Activated naive CD4-positive, alpha-beta T cell treated with anti-CD3 and anti-CD28 coated beads for 36 hours (primary cell): ENCODE measurements around the gene RGS12. TPM values are rescaled to one million over a fixed set of nuclear protein-coding genes. Genes with fewer than 3 reads are reported as not detected.
"Not testable (repeated sequence)": the region's sequence is repeated elsewhere in the genome, so short reads cannot be mapped to it uniquely, and the experiment has no call there.

Source experiments
- CTCF ChIA-PET: fragments of 350-600 bp; sonication (Branson Sonifier 250); formaldehyde crosslinking; loops from one replicate; lab custom pipeline; 2021; ENCODE audit warnings: antibody characterized with exemption; lab: Charles Lee
- DNase-seq: peaks from one replicate; pipeline ENCODE4 v3.0.0-alpha.2; 2020
- H3K27ac Mint-ChIP-seq: one replicate; pipeline ENCODE4 v1.8.0; 2021; ENCODE audit warnings: mild to moderate bottlenecking, mixed read lengths
- H3K27me3 Mint-ChIP-seq: one replicate; pipeline ENCODE4 v1.8.0; 2021; ENCODE audit warnings: low read depth, mixed read lengths
- H3K36me3 Mint-ChIP-seq: one replicate; pipeline ENCODE4 v1.8.0; 2021; ENCODE audit warnings: low read depth, mixed read lengths
- H3K4me1 Mint-ChIP-seq: one replicate; pipeline ENCODE4 v1.8.0; 2021; ENCODE audit warnings: low read depth, mixed read lengths
- H3K4me3 Mint-ChIP-seq: one replicate; pipeline ENCODE4 v1.8.0; 2021; ENCODE audit warnings: mild to moderate bottlenecking, moderate library complexity, mixed read lengths
- H3K9me3 Mint-ChIP-seq: one replicate; pipeline ENCODE4 v1.8.0; 2021; ENCODE audit warnings: mixed read lengths
- intact Hi-C: fragments of 100-400 bp; cut with micrococcal nuclease; formaldehyde crosslinking; loops from one replicate; pipeline ENCODE4 v1.15.1; 2023
- total RNA-seq, 2 experiments: library from RNA; stranded (reverse); gene quantifications; one replicate each; pipeline ENCODE4 v1.2.3, GENCODE V29; 2021

Gene RGS12
- total RNA-seq, 2 experiments from 2014 or later = 8.7 to 8.9 TPM

DNA sequence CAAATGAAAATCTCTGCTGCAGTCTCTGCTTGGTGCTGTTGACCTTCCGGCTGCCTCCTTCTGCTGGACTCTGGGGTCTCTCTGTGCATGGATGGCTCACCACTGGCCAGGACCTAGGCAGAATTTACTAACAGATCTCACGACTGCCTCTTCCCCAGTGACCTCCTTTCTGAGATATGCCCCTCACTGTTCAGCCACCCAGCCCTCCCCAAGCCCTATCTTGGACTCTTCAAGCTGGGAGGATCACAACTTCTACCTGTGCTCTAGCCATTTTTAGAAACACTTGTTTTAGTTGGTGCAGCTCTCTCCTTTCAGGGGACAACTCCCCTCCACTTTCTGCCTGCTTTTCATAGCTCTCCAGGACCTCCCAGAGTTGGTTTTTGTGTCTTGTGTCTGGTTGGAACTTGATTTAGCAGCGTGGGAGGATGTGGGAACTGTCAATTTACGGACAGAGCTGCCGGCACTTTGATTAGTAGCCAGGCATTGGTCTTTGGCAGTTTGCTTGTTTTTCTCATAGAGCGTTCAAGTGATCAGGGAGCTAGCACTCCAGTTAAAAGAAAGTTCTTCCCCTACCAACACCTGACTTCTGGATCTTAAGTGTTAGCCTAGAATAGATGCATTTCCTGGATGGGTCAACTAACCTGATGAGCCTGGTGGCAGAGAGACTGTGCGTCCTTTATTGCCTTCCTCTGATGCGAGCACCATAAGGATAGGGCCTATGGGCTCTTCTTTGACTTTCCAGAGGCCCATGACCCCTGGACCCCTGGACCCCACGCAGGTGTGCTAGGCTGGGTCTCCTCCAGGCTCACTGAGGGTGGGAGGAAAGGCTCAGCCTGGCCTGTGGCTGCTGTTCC lies 6.5 kb downstream of the RGS12 start:
- Mint-ChIP-seq H3K4me3 (no peak overlapping the region), H3K36me3 (no peaks in the 10 kb centered on the region), H3K27me3 (no peaks in the 10 kb centered on the region), H3K27ac (no peak overlapping the region), H3K9me3 (peaks cover 4% of the 10 kb centered on the region), H3K4me1 (peaks cover 36% of the 10 kb centered on the region)
- intact Hi-C loops = no loop called here
- no peak for DNase-seq
- CTCF ChIA-PET = no interaction called here

DNA sequence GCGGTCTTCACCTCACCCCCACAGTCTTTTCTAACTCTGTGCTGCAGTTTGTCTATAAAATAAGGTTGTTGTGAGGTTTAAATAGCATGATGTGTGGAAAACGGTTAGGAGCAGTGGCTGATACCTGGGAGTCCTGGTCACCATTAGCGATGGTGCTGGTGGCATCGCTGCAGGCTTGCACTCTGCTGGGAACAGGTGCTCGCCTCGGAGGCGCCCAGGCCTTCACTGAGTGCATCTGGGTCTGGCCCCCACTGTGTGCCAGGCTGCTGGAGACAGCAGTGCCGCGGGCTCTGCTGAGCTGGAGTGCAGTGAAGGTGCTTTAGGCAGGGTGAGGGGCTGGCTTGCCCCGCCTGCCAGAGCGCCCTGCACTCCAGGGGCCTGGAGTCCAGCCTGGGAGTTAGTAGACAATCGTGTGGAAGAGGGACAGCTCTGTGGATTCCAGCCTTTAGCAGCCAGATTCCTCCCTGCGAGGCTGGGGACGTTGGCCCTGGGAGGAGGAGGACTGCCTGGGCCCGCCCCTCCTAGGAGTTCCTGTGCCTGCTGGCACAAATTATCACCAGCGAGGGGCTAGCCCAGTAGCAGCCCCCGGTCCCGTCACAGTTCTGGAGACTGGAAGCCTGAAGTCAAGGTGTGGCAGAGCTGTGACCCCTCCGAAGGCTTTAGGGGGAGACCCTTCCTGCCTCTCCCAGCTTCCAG lies 7.3 kb downstream of the RGS12 start:
- intact Hi-C loops = no loop called here
- H3K27me3 Mint-ChIP-seq = no peaks in the 10 kb centered on the region
- no peaks in the 10 kb centered on the region for H3K36me3 Mint-ChIP-seq
- DNase-seq = no peak
- CTCF ChIA-PET = no interaction called here
- no peak overlapping the region for H3K27ac Mint-ChIP-seq
- H3K4me3 Mint-ChIP-seq = no peak overlapping the region
- H3K9me3 Mint-ChIP-seq = peaks cover 4% of the 10 kb centered on the region
- peaks cover 44% of the 10 kb centered on the region for H3K4me1 Mint-ChIP-seq

DNA sequence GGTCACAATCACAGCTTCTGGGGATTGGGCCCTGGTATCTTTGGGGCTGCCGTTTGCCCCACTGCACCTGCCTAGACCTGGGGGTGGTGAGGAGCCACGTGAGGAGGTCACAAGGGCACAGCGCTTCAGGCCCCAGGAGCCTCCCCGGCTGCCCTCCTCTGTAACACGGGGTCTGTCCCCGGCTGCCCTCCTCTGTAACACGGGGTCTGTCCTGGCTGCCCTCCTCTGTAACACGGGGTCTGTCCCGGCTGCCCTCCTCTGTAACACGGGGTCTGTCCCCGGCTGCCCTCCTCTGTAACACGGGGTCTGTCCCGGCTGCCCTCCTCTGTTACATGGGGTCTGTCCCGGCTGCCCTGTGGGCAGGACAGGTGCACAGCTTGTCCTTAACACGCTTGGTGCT lies 8.1 kb downstream of the RGS12 start:
- intact Hi-C loops, H3K36me3 Mint-ChIP-seq, H3K9me3 Mint-ChIP-seq, H3K4me3 Mint-ChIP-seq, H3K27ac Mint-ChIP-seq, CTCF ChIA-PET, H3K27me3 Mint-ChIP-seq, DNase-seq: not testable (repeated sequence)
- H3K4me1 Mint-ChIP-seq = peaks cover 51% of the 10 kb centered on the region

DNA sequence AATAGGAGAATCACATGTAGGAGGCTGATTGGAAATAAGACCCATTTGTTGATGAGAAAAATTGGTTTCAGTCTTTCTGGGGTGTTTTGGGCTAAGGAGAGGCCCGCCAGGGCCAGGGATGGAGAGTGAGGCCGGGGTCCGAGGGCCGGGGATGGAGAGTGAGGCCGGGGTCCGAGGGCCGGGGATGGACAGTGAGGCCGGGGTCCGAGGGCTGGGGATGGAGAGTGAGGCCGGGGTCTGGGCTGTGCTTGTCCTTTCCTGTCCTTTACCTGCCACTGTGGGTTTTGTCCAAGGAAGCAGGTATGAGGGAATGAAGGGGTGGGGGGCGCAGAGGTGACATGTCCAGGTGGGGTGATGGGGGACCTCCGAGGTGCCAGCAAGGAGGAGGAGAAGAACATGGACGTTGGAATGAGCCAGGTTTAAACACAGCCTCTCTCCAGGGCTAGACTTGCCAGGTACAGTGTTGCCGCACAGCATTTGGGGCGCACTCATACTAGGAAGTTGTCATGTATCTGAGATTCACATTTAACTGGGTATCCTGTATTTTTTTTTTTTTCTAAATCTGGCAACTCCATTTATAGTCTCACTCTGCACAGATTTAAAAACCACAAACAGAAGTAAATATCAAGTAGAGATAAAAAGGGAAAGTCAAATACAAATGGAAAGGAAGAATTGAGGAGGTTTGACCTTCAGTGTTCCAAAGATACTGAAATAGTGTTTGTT lies 8.8 kb downstream of the RGS12 start:
- peak; percentile 54 for DNase-seq
- Mint-ChIP-seq H3K36me3 (no peaks in the 10 kb centered on the region), H3K27me3 (no peaks in the 10 kb centered on the region), H3K9me3 (peaks cover 4% of the 10 kb centered on the region), H3K27ac (peak overlapping the region; percentile 85), H3K4me3 (peak overlapping the region; percentile 55), H3K4me1 (peaks cover 54% of the 10 kb centered on the region)
- CTCF ChIA-PET = interaction anchor here (0.5 to 0.7 kb wide), 2 partner anchors 45 to 326 kb away, joined by 3 read pairs; no protein-coding TSS in a partner anchor
- intact Hi-C loops = loop anchor here (1.0 kb wide), 2 partner anchors 9 to 254 kb away; no protein-coding TSS in a partner anchor

DNA sequence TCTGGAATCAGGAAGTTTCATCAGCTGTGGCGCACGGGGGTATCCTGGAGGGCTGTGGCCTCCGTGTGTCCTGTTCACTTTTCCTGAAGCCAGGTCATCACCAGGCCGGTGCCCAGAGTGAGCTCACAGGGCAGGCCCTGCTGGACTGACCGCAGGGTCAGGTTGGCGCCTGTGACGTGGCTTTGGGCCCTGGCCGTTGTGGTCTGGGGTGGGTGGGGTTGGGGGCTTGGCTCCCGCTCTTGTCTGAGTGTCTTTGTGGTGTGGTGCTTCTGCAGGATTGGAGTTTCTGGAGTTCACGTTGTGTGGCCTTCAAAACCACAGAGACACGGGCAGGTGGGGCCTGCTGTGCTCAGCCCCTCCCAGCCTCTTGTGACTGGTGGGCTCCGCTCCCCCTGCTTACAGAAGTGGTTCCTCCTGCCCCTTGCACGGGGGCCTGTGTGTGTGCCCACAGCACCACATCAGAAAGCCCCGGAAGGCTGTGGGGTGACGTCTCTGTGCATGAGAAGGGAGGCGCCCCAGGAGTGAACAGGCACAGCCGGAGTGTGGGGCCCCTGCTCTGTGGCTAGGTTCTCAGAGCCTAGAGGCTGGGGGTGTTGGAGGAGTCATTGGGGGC lies 9.5 kb downstream of the RGS12 start:
- Mint-ChIP-seq H3K36me3 (no peaks in the 10 kb centered on the region), H3K9me3 (peaks cover 4% of the 10 kb centered on the region), H3K27ac (peak overlapping the region; percentile 73), H3K27me3 (no peaks in the 10 kb centered on the region), H3K4me3 (peak overlapping the region; percentile 59), H3K4me1 (peaks cover 54% of the 10 kb centered on the region)
- peak; percentile 81 for DNase-seq
- intact Hi-C loops = loop anchor here (1.0 kb wide), 2 partner anchors 10 to 255 kb away; no protein-coding TSS in a partner anchor
- CTCF ChIA-PET = interaction anchor here (0.5 to 0.7 kb wide), 2 partner anchors 44 to 326 kb away, joined by 3 read pairs; no protein-coding TSS in a partner anchor

DNA sequence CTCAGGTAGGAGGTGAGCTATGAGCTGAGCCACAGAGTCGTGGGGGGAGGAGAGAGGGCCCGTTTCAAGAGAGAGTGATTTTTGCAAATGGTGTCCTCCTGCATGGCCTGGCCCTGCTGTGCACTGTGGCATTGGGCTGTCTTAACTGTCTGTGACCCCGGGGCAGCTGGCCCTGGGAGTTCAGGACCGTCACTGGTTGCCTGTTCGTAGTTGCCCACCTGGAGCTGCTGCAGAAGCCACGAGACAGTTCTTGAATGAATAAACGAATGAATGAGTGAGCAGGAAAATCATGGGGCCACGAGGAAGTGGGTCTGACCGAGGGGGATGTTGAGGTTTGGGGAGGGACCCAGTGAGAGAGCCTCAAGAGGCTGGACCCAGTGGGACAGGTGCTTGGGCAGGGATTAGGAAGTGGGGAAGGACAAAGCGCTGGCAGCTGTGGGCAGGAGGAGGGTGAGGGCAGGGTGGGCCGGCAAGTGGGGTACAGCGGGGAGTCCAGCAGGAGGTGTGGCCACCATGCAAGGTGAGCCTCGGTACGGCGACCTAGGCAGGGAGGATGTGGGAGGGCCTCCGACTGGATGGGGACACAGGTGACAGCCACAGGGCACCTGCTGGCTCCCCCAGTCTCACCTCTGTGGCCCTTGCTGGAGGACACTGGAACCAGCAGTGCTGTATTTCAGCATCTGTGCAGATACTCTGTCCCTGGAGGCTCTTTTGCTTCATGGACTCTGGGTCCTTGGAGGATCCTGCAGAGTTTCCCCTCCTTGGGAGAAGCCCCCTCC lies 10.2 kb downstream of the RGS12 start:
- CTCF ChIA-PET = no interaction called here
- peaks cover 54% of the 10 kb centered on the region for H3K4me1 Mint-ChIP-seq

DNA sequence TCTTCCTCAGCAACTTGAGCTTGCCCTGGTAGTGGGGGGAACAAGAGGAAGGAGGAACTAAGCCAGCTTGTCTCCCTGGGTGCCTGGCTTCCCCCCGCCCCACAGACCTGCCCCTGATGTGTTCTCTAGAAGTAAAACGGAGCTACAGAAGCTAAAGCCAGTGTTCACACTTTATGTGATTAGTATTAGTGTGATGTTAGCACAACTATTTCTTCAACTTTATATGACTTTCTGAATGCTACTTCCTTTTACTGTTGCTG lies 10.7 kb downstream of the RGS12 start:
- Mint-ChIP-seq H3K27ac (no peak overlapping the region), H3K4me3 (peak overlapping the region; percentile 59), H3K36me3 (no peaks in the 10 kb centered on the region), H3K4me1 (peaks cover 54% of the 10 kb centered on the region), H3K27me3 (no peaks in the 10 kb centered on the region), H3K9me3 (no peaks in the 10 kb centered on the region)
- no peak for DNase-seq
- intact Hi-C loops = no loop called here
- CTCF ChIA-PET = no interaction called here

More for the DNA sequence above, 10.2 kb downstream of the RGS12 start:
- H3K9me3 Mint-ChIP-seq = no peaks in the 10 kb centered on the region
- DNase-seq = peak; percentile 50
- no peaks in the 10 kb centered on the region for H3K27me3 Mint-ChIP-seq
- no peaks in the 10 kb centered on the region for H3K36me3 Mint-ChIP-seq
- intact Hi-C loops = loop anchor here (1.0 kb wide), 2 partner anchors 11 to 256 kb away; no protein-coding TSS in a partner anchor
- peak overlapping the region; percentile 73 for H3K27ac Mint-ChIP-seq
- peak overlapping the region; percentile 59 for H3K4me3 Mint-ChIP-seq

DNA sequence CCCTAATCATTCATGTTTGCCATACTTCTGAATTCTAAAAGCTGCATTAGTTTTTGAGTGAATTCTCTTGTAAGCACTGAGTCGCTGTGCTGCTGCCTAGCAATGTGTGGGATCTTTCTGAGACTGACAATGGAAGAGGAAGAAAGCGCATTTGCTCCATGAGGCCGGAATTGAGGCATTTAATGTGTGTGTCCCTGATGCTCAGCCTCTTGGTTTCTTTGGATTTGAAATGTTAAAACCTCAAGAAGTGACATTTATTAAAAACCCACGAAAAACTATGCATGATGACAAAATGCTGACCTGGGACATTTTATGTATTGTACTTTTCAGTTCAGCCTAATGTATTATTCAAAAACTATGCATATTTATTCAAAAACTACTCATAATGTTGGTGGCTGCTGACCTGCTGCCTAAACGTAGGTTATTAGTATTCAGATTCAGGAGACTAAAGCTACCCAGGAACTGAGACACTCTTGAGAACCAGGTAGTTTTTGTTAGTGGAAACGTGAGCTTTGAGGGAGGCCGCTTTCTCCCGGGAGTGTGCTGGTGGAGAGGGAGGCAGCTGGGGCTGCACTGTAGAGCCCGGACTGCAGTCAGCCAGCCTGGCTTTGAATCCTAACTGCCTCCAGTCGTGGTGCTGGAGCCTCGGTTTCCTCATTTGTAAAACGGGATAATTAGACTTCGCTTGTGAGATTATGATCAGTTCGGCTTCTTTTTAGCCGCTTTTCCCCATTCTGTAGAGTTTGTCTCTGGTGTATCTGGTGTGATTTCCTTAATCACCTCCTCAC lies 11.3 kb downstream of the RGS12 start:
- Mint-ChIP-seq H3K27me3 (no peaks in the 10 kb centered on the region), H3K27ac (no peak overlapping the region), H3K4me1 (peaks cover 54% of the 10 kb centered on the region), H3K36me3 (no peaks in the 10 kb centered on the region), H3K4me3 (no peak overlapping the region), H3K9me3 (no peaks in the 10 kb centered on the region)
- CTCF ChIA-PET = interaction anchor here (0.9 kb wide), 1 partner anchor 261 kb away, joined by 3 read pairs; no protein-coding TSS in a partner anchor
- intact Hi-C loops = no loop called here
- DNase-seq = no peak

DNA sequence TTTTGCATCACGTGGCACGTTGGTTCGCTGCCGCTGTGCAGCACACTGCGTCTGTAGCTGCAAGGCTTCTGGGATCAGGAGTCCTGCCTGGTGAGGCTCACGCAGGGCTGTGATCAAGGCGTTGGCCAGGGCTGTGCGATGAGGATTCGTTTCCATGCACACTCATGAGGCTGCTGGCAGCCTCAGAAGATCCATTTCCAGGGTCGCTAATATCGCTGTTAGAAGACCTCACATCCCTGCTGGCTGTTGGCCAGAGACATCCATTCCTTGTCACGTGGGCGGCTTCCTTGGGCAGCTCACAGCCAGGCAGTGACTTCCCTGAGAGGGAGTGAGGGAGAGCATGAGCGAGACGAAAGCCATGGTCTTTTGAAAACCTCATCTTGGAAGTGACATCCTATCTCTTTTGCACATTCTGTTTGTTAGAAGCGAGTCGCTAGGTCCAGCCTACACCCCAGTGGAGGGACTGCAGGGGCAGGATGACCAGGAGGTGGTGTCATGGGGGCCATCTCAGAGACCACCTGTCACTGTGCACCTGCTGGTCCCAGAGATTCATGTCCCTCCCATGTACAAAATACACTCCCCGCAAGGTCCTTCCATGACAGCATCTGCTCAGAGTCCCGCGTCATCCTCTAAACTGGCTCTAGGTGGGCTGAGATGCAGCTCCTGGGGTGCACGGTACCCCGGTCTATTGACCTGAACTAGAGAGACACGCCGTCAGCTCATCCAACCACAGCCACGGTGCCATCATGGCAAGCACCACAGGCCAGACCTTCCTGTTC lies 12.2 kb downstream of the RGS12 start:
- Mint-ChIP-seq H3K4me3 (peak overlapping the region; percentile 46), H3K4me1 (peaks cover 52% of the 10 kb centered on the region), H3K36me3 (no peaks in the 10 kb centered on the region), H3K27ac (peak overlapping the region; percentile 85), H3K27me3 (no peaks in the 10 kb centered on the region), H3K9me3 (no peaks in the 10 kb centered on the region)
- no peak for DNase-seq
- CTCF ChIA-PET = interaction anchor here (0.8 to 0.9 kb wide), 2 partner anchors 24 to 262 kb away, joined by 3 read pairs; no protein-coding TSS in a partner anchor
- intact Hi-C loops = no loop called here

DNA sequence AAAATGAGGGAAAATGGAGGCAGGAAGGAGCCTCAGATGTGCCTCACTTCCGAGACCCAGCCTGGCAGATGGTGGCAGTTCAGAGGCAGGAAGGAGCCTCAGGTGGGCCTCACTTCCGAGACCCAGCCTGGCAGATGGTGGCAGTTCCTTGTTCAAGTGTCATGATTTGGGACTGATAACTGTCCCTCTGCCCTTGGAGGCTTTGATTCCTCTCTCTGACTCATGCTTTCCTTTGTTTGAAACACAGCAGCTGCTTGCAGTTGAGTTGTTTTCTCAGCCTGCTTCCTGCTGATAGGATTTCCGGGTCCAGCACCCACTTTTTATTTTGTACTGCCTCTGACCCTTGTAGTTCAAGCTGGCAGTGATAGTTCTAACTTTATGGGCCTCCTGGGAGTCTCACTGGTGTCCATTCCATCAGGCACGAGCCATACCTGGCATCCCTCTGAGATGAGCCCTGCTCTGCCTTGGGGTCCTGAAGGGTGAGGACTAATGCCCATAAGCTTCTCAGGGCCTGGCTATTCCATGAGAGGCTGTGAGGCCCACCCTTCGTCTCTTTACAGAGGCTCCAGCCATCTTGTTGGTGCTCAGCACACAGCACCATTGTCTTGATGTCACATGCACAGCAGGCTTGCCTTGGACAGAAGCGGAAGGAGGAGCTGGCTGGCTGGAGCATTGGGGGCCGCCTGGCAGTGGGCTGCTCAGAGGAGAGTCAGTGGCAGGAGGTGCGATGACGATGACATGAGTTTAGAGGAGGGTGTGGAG lies 13.0 kb downstream of the RGS12 start:
- H3K27me3 Mint-ChIP-seq = no peaks in the 10 kb centered on the region

More for the DNA sequence above, 13.0 kb downstream of the RGS12 start:
- DNase-seq = peak; percentile 73
- Mint-ChIP-seq H3K9me3 (no peaks in the 10 kb centered on the region), H3K4me1 (peaks cover 51% of the 10 kb centered on the region), H3K4me3 (peak overlapping the region; percentile 46), H3K27ac (peak overlapping the region; percentile 85), H3K36me3 (no peaks in the 10 kb centered on the region)
- CTCF ChIA-PET = interaction anchor here (0.8 to 1.1 kb wide), 2 partner anchors 8 to 24 kb away, joined by 3 read pairs; no protein-coding TSS in a partner anchor
- intact Hi-C loops = no loop called here
